Measurements from ENCODE around the gene B4GALT6.

The B4GALT6 gene

GRCh38 chr18:31680831-31681568, 3.4 kb downstream of the B4GALT6 start:
- Mint-ChIP-seq H3K27me3 (ENCODE audit: low read depth) (peaks cover 60% of the 10 kb centered on the region), H3K9me3 (no peaks in the 10 kb centered on the region), H3K36me3 (ENCODE audit: low read depth) (peaks cover 3% of the 10 kb centered on the region), H3K4me1 (ENCODE audit: low read depth) (peaks cover 8% of the 10 kb centered on the region), H3K4me3 (no peak overlapping the region), H3K27ac (no peak overlapping the region)

- peaks cover 56% of the 10 kb centered on the region for H3K27me3 Mint-ChIP-seq (ENCODE audit: low read depth)
- peaks cover 4% of the 10 kb centered on the region for H3K4me1 Mint-ChIP-seq (ENCODE audit: low read depth)
- H3K9me3 Mint-ChIP-seq = no peaks in the 10 kb centered on the region
- peaks cover 3% of the 10 kb centered on the region for H3K36me3 Mint-ChIP-seq (ENCODE audit: low read depth)
- no peak overlapping the region for H3K27ac Mint-ChIP-seq
- no peak overlapping the region for H3K4me3 Mint-ChIP-seq
These were observed 4.0 kb downstream of the B4GALT6 start for GRCh38 chr18:31680433-31680811.

- no peak overlapping the region for H3K4me3 Mint-ChIP-seq
- no peaks in the 10 kb centered on the region for H3K9me3 Mint-ChIP-seq
- peaks cover 4% of the 10 kb centered on the region for H3K4me1 Mint-ChIP-seq (ENCODE audit: low read depth)
- no peak overlapping the region for H3K27ac Mint-ChIP-seq
- peaks cover 3% of the 10 kb centered on the region for H3K36me3 Mint-ChIP-seq (ENCODE audit: low read depth)
- peaks cover 60% of the 10 kb centered on the region for H3K27me3 Mint-ChIP-seq (ENCODE audit: low read depth)
These were observed 4.5 kb downstream of the B4GALT6 start for GRCh38 chr18:31679791-31680432.

- Mint-ChIP-seq H3K27ac (no peak overlapping the region), H3K36me3 (ENCODE audit: low read depth) (peaks cover 3% of the 10 kb centered on the region), H3K4me3 (no peak overlapping the region), H3K4me1 (ENCODE audit: low read depth) (peaks cover 3% of the 10 kb centered on the region), H3K9me3 (no peaks in the 10 kb centered on the region), H3K27me3 (ENCODE audit: low read depth) (peaks cover 61% of the 10 kb centered on the region)
These were observed 5.1 kb downstream of the B4GALT6 start for GRCh38 chr18:31679133-31679742.

GRCh38 chr18:31678425-31678824, 6.0 kb downstream of the B4GALT6 start:
- Mint-ChIP-seq H3K4me1 (ENCODE audit: low read depth) (no peaks in the 10 kb centered on the region), H3K9me3 (no peaks in the 10 kb centered on the region), H3K27ac (no peak overlapping the region), H3K27me3 (ENCODE audit: low read depth) (peaks cover 53% of the 10 kb centered on the region), H3K4me3 (no peak overlapping the region), H3K36me3 (ENCODE audit: low read depth) (no peaks in the 10 kb centered on the region)

- Mint-ChIP-seq H3K9me3 (no peaks in the 10 kb centered on the region), H3K4me3 (no peak overlapping the region), H3K27ac (no peak overlapping the region), H3K36me3 (ENCODE audit: low read depth) (no peaks in the 10 kb centered on the region), H3K27me3 (ENCODE audit: low read depth) (peaks cover 45% of the 10 kb centered on the region), H3K4me1 (ENCODE audit: low read depth) (no peaks in the 10 kb centered on the region)
These were observed 6.8 kb downstream of the B4GALT6 start for GRCh38 chr18:31677592-31677991.

GRCh38 chr18:31675404-31675803, 9.0 kb downstream of the B4GALT6 start:
- no peaks in the 10 kb centered on the region for H3K9me3 Mint-ChIP-seq
- peaks cover 26% of the 10 kb centered on the region for H3K27me3 Mint-ChIP-seq (ENCODE audit: low read depth)
- no peak overlapping the region for H3K27ac Mint-ChIP-seq
- H3K36me3 Mint-ChIP-seq (ENCODE audit: low read depth) = no peaks in the 10 kb centered on the region
- no peaks in the 10 kb centered on the region for H3K4me1 Mint-ChIP-seq (ENCODE audit: low read depth)
- H3K4me3 Mint-ChIP-seq = no peak overlapping the region

GRCh38 chr18:31672628-31673135, 11.7 kb downstream of the B4GALT6 start:
- Mint-ChIP-seq H3K27me3 (ENCODE audit: low read depth) (peaks cover 14% of the 10 kb centered on the region), H3K4me1 (ENCODE audit: low read depth) (no peaks in the 10 kb centered on the region), H3K9me3 (no peaks in the 10 kb centered on the region), H3K36me3 (ENCODE audit: low read depth) (no peaks in the 10 kb centered on the region), H3K27ac (no peak overlapping the region), H3K4me3 (no peak overlapping the region)

GRCh38 chr18:31671951-31672350, 12.4 kb downstream of the B4GALT6 start:
- H3K36me3 Mint-ChIP-seq (ENCODE audit: low read depth) = no peaks in the 10 kb centered on the region
- no peak overlapping the region for H3K27ac Mint-ChIP-seq
- no peaks in the 10 kb centered on the region for H3K9me3 Mint-ChIP-seq
- H3K27me3 Mint-ChIP-seq (ENCODE audit: low read depth) = peaks cover 17% of the 10 kb centered on the region
- no peak overlapping the region for H3K4me3 Mint-ChIP-seq
- no peaks in the 10 kb centered on the region for H3K4me1 Mint-ChIP-seq (ENCODE audit: low read depth)

GRCh38 chr18:31669541-31669940, 14.8 kb downstream of the B4GALT6 start:
- H3K9me3 Mint-ChIP-seq = no peaks in the 10 kb centered on the region
- no peaks in the 10 kb centered on the region for H3K36me3 Mint-ChIP-seq (ENCODE audit: low read depth)
- no peak overlapping the region for H3K4me3 Mint-ChIP-seq
- peaks cover 10% of the 10 kb centered on the region for H3K27me3 Mint-ChIP-seq (ENCODE audit: low read depth)
- no peak overlapping the region for H3K27ac Mint-ChIP-seq
- H3K4me1 Mint-ChIP-seq (ENCODE audit: low read depth) = no peaks in the 10 kb centered on the region

- Mint-ChIP-seq H3K36me3 (ENCODE audit: low read depth) (no peaks in the 10 kb centered on the region), H3K27ac (no peak overlapping the region), H3K4me3 (no peak overlapping the region), H3K27me3 (ENCODE audit: low read depth) (peaks cover 10% of the 10 kb centered on the region), H3K4me1 (ENCODE audit: low read depth) (no peaks in the 10 kb centered on the region), H3K9me3 (no peaks in the 10 kb centered on the region)
These were observed 17.2 kb downstream of the B4GALT6 start for GRCh38 chr18:31667185-31667584.

- H3K27ac Mint-ChIP-seq = no peak overlapping the region
- peaks cover 10% of the 10 kb centered on the region for H3K27me3 Mint-ChIP-seq (ENCODE audit: low read depth)
- no peaks in the 10 kb centered on the region for H3K4me1 Mint-ChIP-seq (ENCODE audit: low read depth)
- no peak overlapping the region for H3K4me3 Mint-ChIP-seq
- H3K36me3 Mint-ChIP-seq (ENCODE audit: low read depth) = no peaks in the 10 kb centered on the region
- no peaks in the 10 kb centered on the region for H3K9me3 Mint-ChIP-seq
These were observed 18.3 kb downstream of the B4GALT6 start for GRCh38 chr18:31666055-31666454.

- H3K36me3 Mint-ChIP-seq (ENCODE audit: low read depth) = no peaks in the 10 kb centered on the region
- H3K9me3 Mint-ChIP-seq = no peaks in the 10 kb centered on the region
- H3K27me3 Mint-ChIP-seq (ENCODE audit: low read depth) = peaks cover 10% of the 10 kb centered on the region
- H3K27ac Mint-ChIP-seq = no peak overlapping the region
- H3K4me3 Mint-ChIP-seq = no peak overlapping the region
- peaks cover 5% of the 10 kb centered on the region for H3K4me1 Mint-ChIP-seq (ENCODE audit: low read depth)
These were observed 20.3 kb downstream of the B4GALT6 start for GRCh38 chr18:31664101-31664500.

GRCh38 chr18:31661965-31662364, 22.4 kb downstream of the B4GALT6 start:
- H3K4me1 Mint-ChIP-seq (ENCODE audit: low read depth) = peaks cover 13% of the 10 kb centered on the region
- peaks cover under 1% of the 10 kb centered on the region for H3K27me3 Mint-ChIP-seq (ENCODE audit: low read depth)
- H3K27ac Mint-ChIP-seq = no peak overlapping the region
- no peak overlapping the region for H3K4me3 Mint-ChIP-seq
- H3K9me3 Mint-ChIP-seq = no peaks in the 10 kb centered on the region
- peaks cover 2% of the 10 kb centered on the region for H3K36me3 Mint-ChIP-seq (ENCODE audit: low read depth)

GRCh38 chr18:31660763-31661162, 23.6 kb downstream of the B4GALT6 start:
- H3K27ac Mint-ChIP-seq = no peak overlapping the region
- H3K4me3 Mint-ChIP-seq = no peak overlapping the region
- peaks cover 2% of the 10 kb centered on the region for H3K36me3 Mint-ChIP-seq (ENCODE audit: low read depth)
- no peaks in the 10 kb centered on the region for H3K27me3 Mint-ChIP-seq (ENCODE audit: low read depth)
- H3K9me3 Mint-ChIP-seq = no peaks in the 10 kb centered on the region
- peaks cover 13% of the 10 kb centered on the region for H3K4me1 Mint-ChIP-seq (ENCODE audit: low read depth)

Data from T-helper 1 cell treated with Interleukin-12 subunit alpha and Interleukin-12 subunit beta and Interleukin-4 antibody, amounts not matched to agents 30 μg/mL and 1 μg/mL, for 36 hours (primary cell).